ENCODE measurements around the gene LRRIQ4.
A peak's percentile ranks its signal among the peaks of the same experiment; 100 is the strongest.

LRRIQ4 gene

GRCh38 chr3:169772305-169772896, 40.3 kb upstream of the LRRIQ4 start:
- peak overlapping the region; percentile 96 for H3K4me3 ChIP-seq (ENCODE audit: low read depth, low read length)
- TF ChIP-seq MAX (IDR thresholded peaks at IDR 0.05; ENCODE audit: low read depth, low read length) (peak; percentile 21), POLR2A (IDR thresholded peaks at IDR 0.05; ENCODE audit: extremely low read depth, insufficient read length) (no peak)
- peak; percentile 81 for DNase-seq (ENCODE audit: low read depth)

- peak; percentile 94 for DNase-seq (ENCODE audit: low read depth)
- peak; percentile 95 for TF ChIP-seq POLR2A (IDR thresholded peaks at IDR 0.05; ENCODE audit: extremely low read depth, insufficient read length)
- TF ChIP-seq CTCF (IDR thresholded peaks at IDR 0.05; ENCODE audit: low read depth, low read length), result no peak
- peak; percentile 58; the same call in 1 of the 2 replicates for TF ChIP-seq MYC (IDR thresholded peaks at IDR 0.05; ENCODE audit: low read depth, low read length)
- peak; percentile 40; the same call in 1 of the 2 replicates for TF ChIP-seq MAX (IDR thresholded peaks at IDR 0.05; ENCODE audit: low read depth, low read length)
- H3K4me3 ChIP-seq (ENCODE audit: low read depth, low read length), result peak within 1 kb of the TSS; percentile 96
These were observed 39.5 kb upstream of the LRRIQ4 start, which contains the start of gene MYNN for GRCh38 chr3:169772897-169773816. TSS of gene MYNN (plus strand) at chr3:169773396. CDS start at chr3:169774296, 900 bp downstream.

- no peak for DNase-seq (ENCODE audit: low read depth)
- peak overlapping the region; percentile 96 for H3K4me3 ChIP-seq (ENCODE audit: low read depth, low read length)
- TF ChIP-seq POLR2A (IDR thresholded peaks at IDR 0.05; ENCODE audit: extremely low read depth, insufficient read length), result no peak
- no peak for TF ChIP-seq MAX (IDR thresholded peaks at IDR 0.05; ENCODE audit: low read depth, low read length)
- TF ChIP-seq CTCF (IDR thresholded peaks at IDR 0.05; ENCODE audit: low read depth, low read length), result no peak
- no peak for TF ChIP-seq MYC (IDR thresholded peaks at IDR 0.05; ENCODE audit: low read depth, low read length)
These were observed 38.5 kb upstream of the LRRIQ4 start for GRCh38 chr3:169774186-169774585.

GRCh38 chr3:169777822-169778221, 34.8 kb upstream of the LRRIQ4 start:
- no peak for DNase-seq (ENCODE audit: low read depth)
- no peak for TF ChIP-seq MYC (IDR thresholded peaks at IDR 0.05; ENCODE audit: low read depth, low read length)
- TF ChIP-seq POLR2A (IDR thresholded peaks at IDR 0.05; ENCODE audit: extremely low read depth, insufficient read length), result no peak
- TF ChIP-seq CTCF (IDR thresholded peaks at IDR 0.05; ENCODE audit: low read depth, low read length), result no peak
- no peak for TF ChIP-seq MAX (IDR thresholded peaks at IDR 0.05; ENCODE audit: low read depth, low read length)
- no peak overlapping the region for H3K4me3 ChIP-seq (ENCODE audit: low read depth, low read length)

GRCh38 chr3:169780742-169781141, 31.9 kb upstream of the LRRIQ4 start:
- TF ChIP-seq MYC (IDR thresholded peaks at IDR 0.05; ENCODE audit: low read depth, low read length) (no peak), POLR2A (IDR thresholded peaks at IDR 0.05; ENCODE audit: extremely low read depth, insufficient read length) (no peak), CTCF (IDR thresholded peaks at IDR 0.05; ENCODE audit: low read depth, low read length) (no peak), MAX (IDR thresholded peaks at IDR 0.05; ENCODE audit: low read depth, low read length) (no peak)
- H3K4me3 ChIP-seq (ENCODE audit: low read depth, low read length), result no peak overlapping the region
- DNase-seq (ENCODE audit: low read depth), result no peak
